GM19193 (cell line): ENCODE measurements around the gene CDC42SE2.
A peak's percentile ranks its signal among the peaks of the same experiment; 100 is the strongest.

Experiments used
- POLR2A ChIP-seq: IDR thresholded peaks from 4 replicates; pipeline ENCODE4 v1.6.1; 2011; ENCODE audit not compliant: insufficient read depth, insufficient read length; ENCODE audit errors: extremely low read depth

The CDC42SE2 gene

GRCh38 chr5:131242728-131243255 is 21.1 kb upstream of the CDC42SE2 start:
- TF ChIP-seq POLR2A, result no peak

- no peak for TF ChIP-seq POLR2A
Measured at GRCh38 chr5:131245312-131245711, 18.5 kb upstream of the CDC42SE2 start.

DNA sequence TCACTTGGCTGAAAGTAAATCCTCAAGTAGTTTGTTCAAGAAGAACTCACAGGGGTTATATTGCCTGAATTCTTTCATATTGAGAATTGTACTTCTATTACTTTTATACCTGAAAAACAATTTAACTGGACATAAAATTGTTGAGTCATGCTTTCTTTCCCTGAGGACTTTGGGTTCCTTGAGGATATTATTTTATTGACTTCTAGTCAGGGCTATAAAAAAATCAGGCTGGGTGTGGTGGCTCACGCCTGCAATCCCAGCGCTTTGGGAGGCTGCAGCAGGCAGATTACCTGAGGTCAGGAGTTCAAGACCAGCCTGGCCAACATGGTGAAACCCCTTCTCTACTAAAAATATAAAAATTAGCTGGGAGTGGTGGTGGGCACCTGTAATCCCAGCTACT is 17.9 kb upstream of the CDC42SE2 start:
- no peak for TF ChIP-seq POLR2A

DNA sequence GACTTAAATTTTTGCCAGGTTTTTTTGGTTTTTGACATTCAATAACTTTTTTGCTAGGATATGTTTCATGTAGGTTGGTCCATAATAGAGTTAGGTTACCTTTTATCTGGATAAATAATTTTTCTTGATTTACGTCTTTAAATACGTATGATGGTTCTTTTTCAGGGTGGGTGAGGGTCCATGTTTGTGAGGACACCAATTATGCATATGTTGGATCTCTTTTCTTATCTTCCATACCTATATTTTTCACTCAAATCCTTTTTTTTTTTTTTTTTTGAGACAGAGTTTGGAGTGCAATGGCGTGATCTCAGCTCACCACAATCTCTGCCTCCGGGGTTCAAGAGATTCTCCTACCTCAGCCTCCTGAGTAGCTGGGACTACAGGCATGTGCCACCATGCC is 17.3 kb upstream of the CDC42SE2 start:
- no peak for TF ChIP-seq POLR2A

DNA sequence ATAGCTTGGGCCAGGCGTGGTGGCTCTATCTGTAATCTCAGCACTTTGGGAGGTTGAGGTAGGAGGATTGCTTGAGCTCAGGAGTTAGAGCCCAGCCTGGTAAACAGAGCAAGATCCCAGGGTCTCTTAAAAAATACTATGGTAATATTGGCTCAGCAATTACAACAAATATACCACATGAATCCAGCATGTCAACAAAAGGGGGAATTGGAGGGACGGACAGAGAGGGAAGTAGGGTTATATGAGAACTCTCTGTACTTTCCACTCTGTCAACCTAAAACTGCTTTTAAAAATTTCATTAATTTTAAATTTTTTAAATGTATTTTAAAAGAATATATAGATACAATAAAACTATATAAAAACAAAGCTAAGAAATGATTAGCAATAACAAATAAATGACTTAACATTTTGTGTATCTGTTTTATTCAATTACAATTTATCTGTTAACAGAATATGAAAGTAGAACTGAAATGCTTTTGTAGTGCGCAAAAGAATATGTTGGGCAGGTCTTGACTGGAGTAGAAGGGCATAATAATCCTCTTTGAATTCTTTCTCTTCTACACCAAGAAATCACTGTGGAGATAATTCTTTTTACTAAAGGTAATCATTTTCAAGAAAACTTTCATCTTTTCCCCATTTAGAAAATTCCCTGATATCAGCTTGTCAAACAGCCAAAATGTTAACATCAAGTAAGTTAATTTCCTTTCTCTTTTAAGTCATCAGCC is 12.9 kb upstream of the CDC42SE2 start:
- TF ChIP-seq POLR2A, result no peak

DNA sequence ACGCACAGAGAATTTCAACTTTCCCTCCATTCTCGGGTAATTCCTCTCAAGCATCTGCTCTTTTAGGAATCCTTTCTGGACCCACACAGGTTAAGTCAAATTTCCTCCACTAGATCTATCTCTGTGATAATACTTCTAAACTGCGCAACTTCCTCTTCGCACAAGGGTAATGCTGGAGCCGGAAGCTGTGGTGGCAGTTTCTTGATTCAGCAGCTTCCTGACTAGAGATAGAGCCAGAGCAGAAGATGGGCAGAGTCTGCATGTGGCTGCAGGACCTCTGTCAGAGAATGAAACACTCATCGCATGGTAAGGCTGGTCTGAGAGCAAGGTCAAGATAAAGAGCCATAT is 11.1 kb upstream of the CDC42SE2 start:
- peak; percentile 58 for TF ChIP-seq POLR2A

- no peak for TF ChIP-seq POLR2A
Measured at GRCh38 chr5:131254741-131255140, 9.1 kb upstream of the CDC42SE2 start.

GRCh38 chr5:131256507-131256823 is 7.4 kb upstream of the CDC42SE2 start:
- no peak for TF ChIP-seq POLR2A

DNA sequence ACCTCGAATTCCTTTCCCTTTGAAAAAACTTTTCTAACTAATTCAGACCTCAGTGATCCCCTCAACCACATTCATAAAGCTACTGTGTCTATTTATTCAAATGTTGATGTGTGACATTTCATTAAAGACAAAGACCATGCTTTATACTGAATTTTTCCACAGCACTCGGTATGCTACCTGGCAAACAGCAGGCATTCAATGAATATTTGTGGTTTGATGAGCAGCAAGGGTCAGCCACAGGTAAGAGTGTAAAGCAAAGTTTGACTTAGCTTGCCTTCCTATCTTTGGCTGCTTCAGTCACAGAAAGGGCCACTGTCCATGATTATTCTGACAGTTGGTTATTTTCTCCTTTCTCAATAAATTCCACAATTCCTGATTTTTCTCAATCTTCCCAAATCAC is 5.1 kb upstream of the CDC42SE2 start:
- no peak for TF ChIP-seq POLR2A

DNA sequence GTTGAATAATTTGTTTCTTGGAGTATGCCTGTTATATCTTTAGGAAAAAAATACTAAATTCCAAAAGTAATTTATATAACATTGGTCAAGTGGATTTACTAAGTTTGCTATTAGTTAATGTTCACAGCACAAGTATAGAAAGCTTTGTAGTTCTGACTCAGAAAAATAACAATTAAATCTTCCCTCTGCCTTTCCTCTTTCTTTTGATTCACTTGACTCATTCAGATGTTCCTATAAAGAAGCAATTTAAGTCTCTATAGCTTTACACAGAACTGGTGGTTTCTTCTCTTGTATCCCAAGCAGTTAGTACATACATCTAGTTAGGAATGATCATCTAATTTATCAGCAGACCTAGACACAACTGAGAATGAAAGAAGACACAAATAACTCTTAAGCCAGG is 4.5 kb upstream of the CDC42SE2 start:
- no peak for TF ChIP-seq POLR2A

- TF ChIP-seq POLR2A, result no peak
Measured at GRCh38 chr5:131260895-131261294, 3.0 kb upstream of the CDC42SE2 start.

- no peak for TF ChIP-seq POLR2A
Measured at GRCh38 chr5:131261483-131261882, 2.4 kb upstream of the CDC42SE2 start.

DNA sequence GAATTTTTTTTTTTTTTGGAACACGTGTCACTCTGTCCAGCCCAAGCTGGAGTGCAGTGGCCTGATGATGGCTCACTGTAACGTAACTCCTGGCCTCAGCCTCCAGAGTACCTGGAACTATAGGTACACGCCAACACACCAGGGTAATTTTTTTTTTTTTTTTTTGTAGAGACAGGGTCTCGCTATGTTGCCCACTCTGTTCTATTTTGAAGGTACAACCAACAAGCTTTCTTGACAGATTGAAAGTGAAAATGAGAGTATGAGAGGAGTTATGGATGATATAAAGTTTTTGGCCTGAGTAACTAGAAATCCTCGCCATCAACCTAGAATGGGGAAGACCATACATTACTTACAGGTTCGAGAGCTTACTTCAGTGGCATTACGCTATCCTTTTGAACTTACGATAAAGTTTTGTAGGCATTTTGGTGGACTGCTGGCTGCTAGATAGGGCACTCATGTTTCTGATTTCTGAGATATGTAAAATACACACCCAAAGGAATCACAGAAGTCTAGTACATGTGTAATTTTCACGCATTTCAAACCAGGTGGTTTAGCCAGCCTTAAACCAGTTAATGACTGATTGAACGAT is 806 bp upstream of the CDC42SE2 start:
- peak; percentile 15 for TF ChIP-seq POLR2A

- TF ChIP-seq POLR2A, result no peak
Measured at GRCh38 chr5:131264451-131265099, 722 bp downstream of the CDC42SE2 start.

DNA sequence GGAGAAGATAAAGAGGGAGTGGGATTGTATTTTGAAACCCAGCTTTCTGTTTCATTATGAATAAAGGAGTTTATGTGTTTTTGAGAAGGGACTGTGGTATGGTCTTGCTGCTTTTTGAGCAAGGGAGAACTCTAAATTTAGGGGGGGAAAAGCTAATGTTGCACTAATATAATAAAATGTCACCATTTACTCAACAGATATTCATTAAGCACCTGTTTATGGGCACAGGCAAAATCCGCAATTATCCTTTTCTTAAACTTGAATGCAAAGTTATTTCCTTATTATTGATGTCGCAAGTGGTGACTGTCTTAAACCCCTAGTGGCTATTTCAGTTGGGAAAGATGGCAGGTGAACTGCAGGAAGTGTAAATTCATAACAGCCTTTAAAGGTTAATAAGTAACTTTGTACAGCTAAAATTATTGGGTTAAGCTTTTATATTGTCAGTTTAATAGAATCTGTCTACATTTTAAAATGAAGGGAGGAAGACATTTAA is 1.5 kb downstream of the CDC42SE2 start:
- TF ChIP-seq POLR2A, result no peak
